Smooth muscle cell (in vitro differentiated cells): Measurements from ENCODE around the gene CENPO. TPM values are rescaled to one million over a fixed set of nuclear protein-coding genes. Genes with fewer than 3 reads are reported as not detected.

Source experiments
- DNase-seq: peaks from one replicate; lab custom pipeline; 2025; ENCODE audit not compliant: unreplicated experiment; lab: John Stamatoyannopoulos, UW
- H2AFZ ChIP-seq: fragments of 200-600 bp; sonication (generic); 2 replicates; pipeline ENCODE4 v1.6.0; 2016; ENCODE audit warnings: antibody characterized with exemption, low read depth, mild to moderate bottlenecking
- H3F3A ChIP-seq: fragments of 200-600 bp; sonication (generic); 2 replicates; pipeline ENCODE4 v1.6.0; 2017; ENCODE audit warnings: antibody characterized with exemption, low read depth
- H3K27ac ChIP-seq: fragments of 200-600 bp; sonication (generic); 2 replicates; pipeline ENCODE4 v1.5.1; 2016; ENCODE audit warnings: low read depth, mild to moderate bottlenecking
- H3K27me3 ChIP-seq: fragments of 200-600 bp; sonication (generic); 2 replicates; pipeline ENCODE4 v1.6.1; 2016; ENCODE audit warnings: low read depth, mild to moderate bottlenecking
- H3K36me3 ChIP-seq: fragments of 200-600 bp; sonication (generic); 2 replicates; pipeline ENCODE4 v1.5.1; 2016; ENCODE audit warnings: low read depth
- H3K4me1 ChIP-seq: fragments of 200-600 bp; sonication (generic); 2 replicates; pipeline ENCODE4 v1.5.1; 2016; ENCODE audit warnings: low read depth
- H3K4me2 ChIP-seq: fragments of 200-600 bp; sonication (generic); 2 replicates; pipeline ENCODE4 v1.6.0; 2016; ENCODE audit warnings: mild to moderate bottlenecking
- H3K4me3 ChIP-seq: fragments of 200-600 bp; sonication (generic); 2 replicates; pipeline ENCODE4 v1.5.1; 2016; ENCODE audit warnings: mild to moderate bottlenecking
- H3K79me2 ChIP-seq: fragments of 200-600 bp; sonication (generic); 2 replicates; pipeline ENCODE4 v1.6.0; 2016; ENCODE audit warnings: low read depth, mild to moderate bottlenecking
- H3K9ac ChIP-seq: fragments of 200-600 bp; sonication (generic); 2 replicates; pipeline ENCODE4 v1.6.0; 2016; ENCODE audit warnings: low read depth
- H3K9me3 ChIP-seq: fragments of 200-600 bp; sonication (generic); replicated peaks from 2 replicates; pipeline ENCODE4 v1.5.1; 2016; ENCODE audit warnings: low read depth
- H4K20me1 ChIP-seq: fragments of 200-600 bp; sonication (generic); 2 replicates; pipeline ENCODE4 v1.6.0; 2016; ENCODE audit warnings: low read depth
- WGBS: methylation state at CpG from one replicate; pipeline ENCODE4 v1.1.7; 2016; ENCODE audit warnings: low lambda C conversion rate; 5-methylcytosine and 5-hydroxymethylcytosine counted together
- polyA plus RNA-seq: library from polyadenylated mRNA; unstranded; fragments of >200 nt; fragmentation: Nextera tagmentation; extraction: Ambion mirVana; gene quantifications from 2 replicates; pipeline ENCODE4 v1.2.1, GENCODE V29; 2016
- total RNA-seq: library from RNA; depleted of rRNA; stranded (reverse); fragments of >200 nt; gene quantifications from 2 replicates; pipeline ENCODE4 v1.2.3, GENCODE V29; 2014
- TF ChIP-seq, protein P1 (sequence below): fragments of 200-600 bp; sonication (generic); IDR thresholded peaks from 2 replicates; pipeline ENCODE4 v1.5.1; 2017; ENCODE audit warnings: borderline replicate concordance, mild to moderate bottlenecking, antibody characterized with exemption; ENCODE audit not compliant: insufficient read depth, poor library complexity, severe bottlenecking

Gene CENPO
- total and polyA plus RNA-seq, 2 experiments from 2014 or later = 14.1 to 15.3 TPM

DNA sequence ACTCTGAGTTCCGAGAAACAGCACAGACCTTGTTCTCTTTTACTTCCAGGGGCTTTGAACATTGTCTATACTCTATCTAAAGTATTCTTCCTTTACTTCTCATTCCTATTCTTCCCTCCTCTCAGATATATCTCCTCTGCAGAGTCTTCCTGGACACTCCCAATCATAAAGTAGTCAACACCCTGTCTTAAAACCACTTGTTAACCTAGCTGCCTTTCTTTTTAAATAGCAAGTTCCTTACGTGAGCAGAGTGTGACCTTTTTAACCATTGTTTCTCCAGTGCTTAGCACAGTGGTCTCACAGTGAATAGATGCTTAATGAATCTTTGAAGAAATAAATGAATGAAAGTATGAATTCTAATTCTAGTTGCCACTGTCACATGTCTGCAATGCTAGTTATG lies 47.4 kb upstream of the CENPO start:
- H3K4me1 ChIP-seq = no peaks in the 10 kb centered on the region
- no peaks in the 10 kb centered on the region for H3K27me3 ChIP-seq
- no peak overlapping the region for H3K4me2 ChIP-seq
- no peaks in the 10 kb centered on the region for H3K9me3 ChIP-seq
- H3K4me3 ChIP-seq = no peak overlapping the region
- 85% methylated on average over 2 of the region's 2 CpGs for WGBS
- H3K36me3 ChIP-seq = no peaks in the 10 kb centered on the region
- DNase-seq = no peak
- no peaks in the 10 kb centered on the region for H4K20me1 ChIP-seq
- H3K79me2 ChIP-seq = no peaks in the 10 kb centered on the region
- no peak overlapping the region for H3K27ac ChIP-seq
- H3F3A ChIP-seq = no peaks in the 10 kb centered on the region
- TF ChIP-seq, protein P1, sequence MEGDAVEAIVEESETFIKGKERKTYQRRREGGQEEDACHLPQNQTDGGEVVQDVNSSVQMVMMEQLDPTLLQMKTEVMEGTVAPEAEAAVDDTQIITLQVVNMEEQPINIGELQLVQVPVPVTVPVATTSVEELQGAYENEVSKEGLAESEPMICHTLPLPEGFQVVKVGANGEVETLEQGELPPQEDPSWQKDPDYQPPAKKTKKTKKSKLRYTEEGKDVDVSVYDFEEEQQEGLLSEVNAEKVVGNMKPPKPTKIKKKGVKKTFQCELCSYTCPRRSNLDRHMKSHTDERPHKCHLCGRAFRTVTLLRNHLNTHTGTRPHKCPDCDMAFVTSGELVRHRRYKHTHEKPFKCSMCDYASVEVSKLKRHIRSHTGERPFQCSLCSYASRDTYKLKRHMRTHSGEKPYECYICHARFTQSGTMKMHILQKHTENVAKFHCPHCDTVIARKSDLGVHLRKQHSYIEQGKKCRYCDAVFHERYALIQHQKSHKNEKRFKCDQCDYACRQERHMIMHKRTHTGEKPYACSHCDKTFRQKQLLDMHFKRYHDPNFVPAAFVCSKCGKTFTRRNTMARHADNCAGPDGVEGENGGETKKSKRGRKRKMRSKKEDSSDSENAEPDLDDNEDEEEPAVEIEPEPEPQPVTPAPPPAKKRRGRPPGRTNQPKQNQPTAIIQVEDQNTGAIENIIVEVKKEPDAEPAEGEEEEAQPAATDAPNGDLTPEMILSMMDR = no peak
- no peak overlapping the region for H3K9ac ChIP-seq
- no peak overlapping the region for H2AFZ ChIP-seq

DNA sequence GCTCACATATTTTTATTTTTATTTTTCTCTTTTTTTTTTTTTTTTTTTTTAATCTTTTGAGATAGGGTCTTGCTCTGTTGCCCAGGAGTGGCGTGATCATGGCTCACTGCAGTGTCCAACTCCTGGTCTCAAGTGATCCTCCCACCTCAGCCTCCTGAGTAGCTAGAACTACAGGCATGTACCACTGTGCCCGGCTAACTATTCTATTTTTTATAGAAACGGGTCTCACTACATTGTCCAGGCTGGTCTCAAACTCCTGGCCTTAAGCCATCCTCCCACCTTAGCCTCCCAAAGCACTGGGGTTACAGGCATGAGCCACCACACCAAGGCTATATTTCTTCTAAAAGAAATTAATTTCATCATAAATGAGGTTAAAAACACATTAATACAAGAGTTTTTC lies 45.9 kb upstream of the CENPO start:
- TF ChIP-seq, protein P1 = no peak
- 100% methylated on average over 3 of the region's 3 CpGs for WGBS
- no peaks in the 10 kb centered on the region for H3K9me3 ChIP-seq
- no peak overlapping the region for H3K4me2 ChIP-seq
- H3K4me1 ChIP-seq = no peaks in the 10 kb centered on the region
- no peaks in the 10 kb centered on the region for H3K79me2 ChIP-seq
- no peaks in the 10 kb centered on the region for H3F3A ChIP-seq
- H2AFZ ChIP-seq = no peak overlapping the region
- no peaks in the 10 kb centered on the region for H4K20me1 ChIP-seq
- no peaks in the 10 kb centered on the region for H3K36me3 ChIP-seq
- DNase-seq = no peak
- H3K27me3 ChIP-seq = no peaks in the 10 kb centered on the region
- no peak overlapping the region for H3K9ac ChIP-seq
- no peak overlapping the region for H3K27ac ChIP-seq
- no peak overlapping the region for H3K4me3 ChIP-seq

DNA sequence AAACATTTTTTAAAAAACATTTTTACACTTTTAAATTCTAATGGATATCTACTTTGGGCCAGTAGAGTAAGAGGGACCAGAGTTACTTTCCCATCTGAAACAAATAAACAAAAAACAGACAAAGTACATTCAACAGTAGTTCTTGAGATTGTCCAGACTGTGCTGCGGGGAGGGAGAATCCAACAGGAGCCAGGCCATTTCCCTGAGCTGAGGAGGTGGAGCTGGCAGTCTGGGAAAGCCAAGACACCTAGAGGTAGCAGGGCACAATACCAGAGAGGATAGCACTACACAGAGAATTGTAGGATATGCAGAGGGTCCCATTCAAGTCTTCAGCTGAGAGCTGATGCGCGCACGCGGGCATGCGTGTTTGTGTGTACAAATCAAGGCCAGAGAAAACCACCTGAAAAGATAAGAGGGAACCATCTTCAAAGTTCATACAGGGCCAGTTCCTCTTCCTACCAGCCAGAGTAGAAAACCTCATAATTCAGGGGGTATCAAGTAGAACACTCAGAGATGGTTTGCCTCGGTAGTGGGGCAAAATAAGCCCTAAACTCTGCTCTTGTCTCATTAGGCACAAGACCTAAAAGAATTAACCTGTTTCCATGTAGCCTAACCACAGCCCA lies 44.0 kb upstream of the CENPO start:
- Histone ChIP-seq H3K4me2 (no peak overlapping the region), H3K36me3 (peaks cover 10% of the 10 kb centered on the region), H3K27ac (no peak overlapping the region), H3K27me3 (no peaks in the 10 kb centered on the region), H3K4me3 (no peak overlapping the region), H2AFZ (no peak overlapping the region), H3K9ac (no peak overlapping the region), H3K79me2 (no peaks in the 10 kb centered on the region), H3F3A (no peaks in the 10 kb centered on the region), H4K20me1 (no peaks in the 10 kb centered on the region), H3K4me1 (no peaks in the 10 kb centered on the region), H3K9me3 (no peaks in the 10 kb centered on the region)
- TF ChIP-seq, protein P1 = no peak
- WGBS = 88% methylated on average over 7 of the region's 7 CpGs
- DNase-seq = no peak

DNA sequence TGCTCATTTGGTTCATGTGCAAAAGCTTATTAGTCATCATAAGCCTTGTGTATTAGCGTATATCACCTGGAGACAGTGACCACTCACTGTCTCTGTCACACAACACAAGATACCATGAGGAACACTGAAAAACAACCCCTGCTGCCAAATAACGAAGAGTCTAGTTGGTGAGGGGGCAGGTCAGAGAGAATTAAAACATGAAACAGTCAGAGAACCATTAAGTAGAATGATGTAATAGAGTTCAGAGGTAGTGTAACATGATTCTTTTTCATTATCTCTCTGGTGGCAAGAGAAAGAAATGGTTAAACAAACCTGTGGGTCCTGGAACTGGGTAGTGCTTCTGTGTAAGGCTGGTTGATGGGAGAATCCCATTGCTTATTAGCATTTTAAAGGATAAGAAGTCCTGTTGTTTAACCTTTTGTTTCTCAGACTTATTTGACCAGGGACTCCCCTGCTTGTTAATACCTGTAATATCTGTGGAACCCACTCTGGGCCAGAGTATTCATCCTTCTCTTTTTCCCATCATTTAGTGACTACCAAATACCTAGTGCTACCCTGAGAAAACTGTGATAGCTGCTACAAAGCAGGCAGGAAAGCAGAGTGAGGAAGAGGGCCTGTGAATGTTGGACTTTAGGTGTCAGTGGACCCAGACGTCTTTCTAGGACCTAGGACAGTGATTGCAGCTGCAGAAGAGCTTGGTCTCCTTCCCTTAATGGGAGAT lies 38.1 kb upstream of the CENPO start:
- H3K36me3 ChIP-seq = peaks cover 16% of the 10 kb centered on the region
- no peaks in the 10 kb centered on the region for H3K4me1 ChIP-seq
- no peaks in the 10 kb centered on the region for H3F3A ChIP-seq
- H2AFZ ChIP-seq = no peak overlapping the region
- H4K20me1 ChIP-seq = no peaks in the 10 kb centered on the region
- no peaks in the 10 kb centered on the region for H3K79me2 ChIP-seq
- DNase-seq = no peak
- H3K9ac ChIP-seq = no peak overlapping the region
- H3K4me3 ChIP-seq = no peak overlapping the region
- no peak overlapping the region for H3K4me2 ChIP-seq
- WGBS = 82% methylated on average over 3 of the region's 3 CpGs
- no peak overlapping the region for H3K27ac ChIP-seq
- H3K27me3 ChIP-seq = no peaks in the 10 kb centered on the region
- TF ChIP-seq, protein P1 = no peak
- no peaks in the 10 kb centered on the region for H3K9me3 ChIP-seq
